ENCODE data around the gene SPACA1.

DNA sequence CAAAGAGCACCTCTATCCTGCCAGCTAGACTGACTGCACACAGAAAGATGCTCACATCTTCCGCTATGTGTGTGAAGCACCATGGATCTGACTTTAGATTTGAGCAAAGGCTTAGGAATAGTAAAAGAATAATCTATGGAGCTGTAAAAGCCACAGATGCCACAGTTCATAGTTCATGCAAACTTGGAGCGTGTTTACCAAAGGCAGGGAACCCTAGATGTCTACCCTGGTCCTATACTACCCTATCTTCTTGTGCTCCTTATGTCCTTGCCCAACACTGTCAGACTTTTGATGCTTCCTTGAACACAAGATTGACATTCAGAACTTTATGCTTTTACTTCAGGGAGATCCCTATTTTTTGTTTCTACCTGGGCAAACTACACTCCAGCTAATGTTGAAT, 39.2 kb downstream of the SPACA1 start:
- TF ChIP-seq, protein P1, sequence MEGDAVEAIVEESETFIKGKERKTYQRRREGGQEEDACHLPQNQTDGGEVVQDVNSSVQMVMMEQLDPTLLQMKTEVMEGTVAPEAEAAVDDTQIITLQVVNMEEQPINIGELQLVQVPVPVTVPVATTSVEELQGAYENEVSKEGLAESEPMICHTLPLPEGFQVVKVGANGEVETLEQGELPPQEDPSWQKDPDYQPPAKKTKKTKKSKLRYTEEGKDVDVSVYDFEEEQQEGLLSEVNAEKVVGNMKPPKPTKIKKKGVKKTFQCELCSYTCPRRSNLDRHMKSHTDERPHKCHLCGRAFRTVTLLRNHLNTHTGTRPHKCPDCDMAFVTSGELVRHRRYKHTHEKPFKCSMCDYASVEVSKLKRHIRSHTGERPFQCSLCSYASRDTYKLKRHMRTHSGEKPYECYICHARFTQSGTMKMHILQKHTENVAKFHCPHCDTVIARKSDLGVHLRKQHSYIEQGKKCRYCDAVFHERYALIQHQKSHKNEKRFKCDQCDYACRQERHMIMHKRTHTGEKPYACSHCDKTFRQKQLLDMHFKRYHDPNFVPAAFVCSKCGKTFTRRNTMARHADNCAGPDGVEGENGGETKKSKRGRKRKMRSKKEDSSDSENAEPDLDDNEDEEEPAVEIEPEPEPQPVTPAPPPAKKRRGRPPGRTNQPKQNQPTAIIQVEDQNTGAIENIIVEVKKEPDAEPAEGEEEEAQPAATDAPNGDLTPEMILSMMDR (IDR thresholded peaks at IDR 0.05; ENCODE audit: borderline replicate concordance, extremely low read depth, low read length, poor library complexity, severe bottlenecking) = no peak
- TF ChIP-seq EZH2 (IDR thresholded peaks at IDR 0.05; ENCODE audit: borderline replicate concordance, low read depth, low read length, severe bottlenecking) = no peak
